MCF 10A (cell line): ENCODE measurements around the gene IL16. TPM values are rescaled to one million over a fixed set of nuclear protein-coding genes. Genes with fewer than 3 reads are reported as not detected.
"Not testable (repeated sequence)": the region's sequence is repeated elsewhere in the genome, so short reads cannot be mapped to it uniquely, and the experiment has no call there.

Source experiments
- BruUV-seq: library from RNA; stranded (reverse); fragments of 400-500 nt; replicated peaks from 2 replicates; lab custom pipeline; 2021; lab: Mats Ljungman, UMichigan
- CTCF ChIA-PET: fragments of 300-600 bp; sonication (Branson Sonifier 250); formaldehyde crosslinking; extraction: SDS; loops from one replicate; lab custom pipeline; 2021; ENCODE audit warnings: antibody characterized with exemption, inconsistent platforms; lab: Yijun Ruan, JAX
- POLR2A ChIA-PET: fragments of 300-600, 350-650 bp; sonication (Branson Sonifier 250); formaldehyde crosslinking; extraction: SDS; loops from one replicate; lab custom pipeline; 2020; ENCODE audit warnings: antibody characterized with exemption, inconsistent platforms; lab: Yijun Ruan, JAX
- DNase-seq: peaks from one replicate; pipeline ENCODE4 v3.0.0-alpha.2; 2018; ENCODE audit not compliant: unreplicated experiment
- H3K27ac Mint-ChIP-seq: one replicate; pipeline ENCODE4 v1.8.0; 2022; ENCODE audit warnings: mild to moderate bottlenecking, low read depth, mixed read lengths; ENCODE audit not compliant: unreplicated experiment
- H3K27me3 Mint-ChIP-seq: one replicate; pipeline ENCODE4 v1.8.0; 2022; ENCODE audit warnings: mixed read lengths; ENCODE audit not compliant: insufficient read depth, unreplicated experiment
- H3K36me3 Mint-ChIP-seq: one replicate; pipeline ENCODE4 v1.8.0; 2022; ENCODE audit warnings: mild to moderate bottlenecking, moderate library complexity, mixed read lengths; ENCODE audit not compliant: insufficient read depth, unreplicated experiment
- H3K4me1 Mint-ChIP-seq: one replicate; pipeline ENCODE4 v1.8.0; 2022; ENCODE audit warnings: mixed read lengths; ENCODE audit not compliant: insufficient read depth, unreplicated experiment
- H3K4me3 Mint-ChIP-seq: one replicate; pipeline ENCODE4 v1.8.0; 2022; ENCODE audit warnings: mild to moderate bottlenecking, moderate library complexity, mixed read lengths; ENCODE audit not compliant: unreplicated experiment
- H3K9me3 Mint-ChIP-seq: one replicate; pipeline ENCODE4 v1.8.0; 2022; ENCODE audit warnings: mixed read lengths; ENCODE audit not compliant: unreplicated experiment
- intact Hi-C: fragments of 100-400 bp; cut with micrococcal nuclease; formaldehyde crosslinking; loops from 2 replicates; pipeline ENCODE4 v1.14.1; 2022
- total RNA-seq: library from RNA; stranded (reverse); gene quantifications from 2 replicates; pipeline ENCODE4 v1.2.3, GENCODE V29; 2022
- TF ChIP-seq, protein P1 (sequence below): fragments of 200-600 bp; IDR thresholded peaks from one replicate; pipeline ENCODE4 v1.8.0; 2022; ENCODE audit warnings: antibody characterized with exemption, mild to moderate bottlenecking; ENCODE audit not compliant: unreplicated experiment

The IL16 gene
- total RNA-seq, 1 experiment from 2014 or later = 0.72 TPM

- DNase-seq = no peak
- Mint-ChIP-seq H3K27ac (peak overlapping the region; percentile 69), H3K27me3 (no peaks in the 10 kb centered on the region), H3K4me3 (no peak overlapping the region), H3K9me3 (no peaks in the 10 kb centered on the region), H3K36me3 (no peaks in the 10 kb centered on the region), H3K4me1 (peaks cover 49% of the 10 kb centered on the region)
- intact Hi-C loops = loop anchor here (5.0 kb wide), 1 partner anchor 244 kb away; no protein-coding TSS in a partner anchor
- POLR2A ChIA-PET = interaction anchor here (1.0 to 2.5 kb wide), 3 partner anchors 9 to 97 kb away, joined by 3 to 7 read pairs (median 6); no protein-coding TSS in a partner anchor
- no TSS peak for BruUV-seq
- CTCF ChIA-PET = interaction anchor here (0.6 to 18.4 kb wide), 6 partner anchors 13 to 531 kb away, joined by 3 to 271 read pairs (median 4); no protein-coding TSS in a partner anchor
- TF ChIP-seq, protein P1, sequence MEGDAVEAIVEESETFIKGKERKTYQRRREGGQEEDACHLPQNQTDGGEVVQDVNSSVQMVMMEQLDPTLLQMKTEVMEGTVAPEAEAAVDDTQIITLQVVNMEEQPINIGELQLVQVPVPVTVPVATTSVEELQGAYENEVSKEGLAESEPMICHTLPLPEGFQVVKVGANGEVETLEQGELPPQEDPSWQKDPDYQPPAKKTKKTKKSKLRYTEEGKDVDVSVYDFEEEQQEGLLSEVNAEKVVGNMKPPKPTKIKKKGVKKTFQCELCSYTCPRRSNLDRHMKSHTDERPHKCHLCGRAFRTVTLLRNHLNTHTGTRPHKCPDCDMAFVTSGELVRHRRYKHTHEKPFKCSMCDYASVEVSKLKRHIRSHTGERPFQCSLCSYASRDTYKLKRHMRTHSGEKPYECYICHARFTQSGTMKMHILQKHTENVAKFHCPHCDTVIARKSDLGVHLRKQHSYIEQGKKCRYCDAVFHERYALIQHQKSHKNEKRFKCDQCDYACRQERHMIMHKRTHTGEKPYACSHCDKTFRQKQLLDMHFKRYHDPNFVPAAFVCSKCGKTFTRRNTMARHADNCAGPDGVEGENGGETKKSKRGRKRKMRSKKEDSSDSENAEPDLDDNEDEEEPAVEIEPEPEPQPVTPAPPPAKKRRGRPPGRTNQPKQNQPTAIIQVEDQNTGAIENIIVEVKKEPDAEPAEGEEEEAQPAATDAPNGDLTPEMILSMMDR = no peak
Observed at GRCh38 chr15:81157939-81158223, 38.8 kb upstream of the IL16 start.

DNA sequence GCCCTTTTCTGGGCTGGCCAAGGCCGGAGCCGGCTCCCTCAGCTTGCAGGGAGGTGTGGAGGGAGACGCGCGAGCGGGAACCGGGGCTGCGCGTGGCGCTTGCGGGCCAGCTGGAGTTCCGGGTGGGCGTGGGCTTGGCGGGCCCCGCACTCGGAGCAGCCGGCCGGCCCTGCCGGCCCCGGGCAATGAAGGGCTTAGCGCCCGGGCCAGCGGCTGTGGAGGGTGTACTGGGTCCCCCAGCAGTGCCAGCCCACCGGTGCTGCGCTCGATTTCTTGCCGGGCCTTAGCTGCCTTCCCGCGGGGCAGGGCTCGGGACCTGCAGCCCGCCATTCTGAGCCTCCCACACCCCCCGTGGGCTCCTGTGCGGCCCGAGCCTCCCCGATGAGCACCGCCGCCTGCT is 38.1 kb upstream of the IL16 start:
- H3K27ac Mint-ChIP-seq, H3K4me3 Mint-ChIP-seq, H3K27me3 Mint-ChIP-seq, DNase-seq, H3K36me3 Mint-ChIP-seq, BruUV-seq, H3K9me3 Mint-ChIP-seq, POLR2A ChIA-PET: not testable (repeated sequence)
- H3K4me1 Mint-ChIP-seq = peaks cover 46% of the 10 kb centered on the region
- CTCF ChIA-PET = interaction anchor here (0.6 to 18.4 kb wide), 6 partner anchors 12 to 1129 kb away, joined by 3 to 271 read pairs (median 4); no protein-coding TSS in a partner anchor
- intact Hi-C loops = loop anchor here (5.0 kb wide), 1 partner anchor 244 kb away; no protein-coding TSS in a partner anchor

DNA sequence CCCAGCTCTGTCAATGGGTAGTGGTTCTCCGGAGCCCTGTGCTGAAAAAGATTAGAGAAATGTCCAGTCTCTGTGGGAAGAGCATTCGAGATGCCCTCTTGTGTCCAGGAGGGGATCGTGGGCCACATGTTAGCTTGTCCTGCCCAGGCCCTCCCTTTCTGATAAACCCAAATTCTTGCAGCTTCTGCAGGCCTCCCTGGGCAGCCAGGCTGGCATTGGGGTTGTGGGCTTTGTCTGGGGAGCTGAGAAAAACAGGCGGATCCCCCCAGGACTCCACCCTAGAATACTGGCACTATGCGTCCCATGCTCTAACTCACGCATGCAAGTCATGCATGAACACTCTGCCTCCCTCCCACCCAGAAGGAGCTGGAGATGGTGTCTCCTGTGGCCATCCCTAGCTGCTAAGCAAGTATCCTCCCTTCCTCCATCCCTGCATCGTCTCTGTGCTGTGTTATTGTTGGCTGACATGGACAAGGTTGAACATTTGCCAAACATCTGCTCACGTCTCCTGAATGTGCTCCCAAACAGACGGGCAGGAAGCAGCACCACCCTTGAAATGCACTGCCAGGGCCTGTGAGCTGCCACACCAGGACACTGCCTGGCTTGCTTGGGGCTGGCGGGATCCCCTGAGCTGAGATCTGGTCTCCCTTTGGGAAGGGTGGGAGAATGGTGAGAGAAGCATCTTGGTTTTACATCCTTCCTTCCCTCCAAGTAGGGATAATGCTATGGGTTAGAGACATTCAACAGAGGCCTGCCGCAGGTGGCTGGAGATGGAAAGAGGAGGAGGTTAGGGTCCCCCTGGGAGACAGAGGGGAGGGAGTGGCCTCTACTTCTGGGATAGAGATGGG is 36.1 kb upstream of the IL16 start:
- no TSS peak for BruUV-seq
- DNase-seq = peak; percentile 95
- POLR2A ChIA-PET = interaction anchor here (0.5 to 1.6 kb wide), 4 partner anchors 83 to 1018 kb away, joined by 3 to 5 read pairs (median 3); no protein-coding TSS in a partner anchor
- Mint-ChIP-seq H3K27me3 (no peaks in the 10 kb centered on the region), H3K36me3 (no peaks in the 10 kb centered on the region), H3K4me1 (peaks cover 51% of the 10 kb centered on the region), H3K4me3 (peak overlapping the region; percentile 11), H3K27ac (peak overlapping the region; percentile 11), H3K9me3 (no peaks in the 10 kb centered on the region)
- CTCF ChIA-PET = interaction anchor here (0.7 to 18.4 kb wide), 7 partner anchors 9 to 105 kb away, joined by 3 to 271 read pairs (median 6); no protein-coding TSS in a partner anchor
- intact Hi-C loops = loop anchor here (2.0 kb wide), 1 partner anchor 30 kb away; no protein-coding TSS in a partner anchor
- TF ChIP-seq, protein P1 = no peak

- H3K36me3 Mint-ChIP-seq = no peaks in the 10 kb centered on the region
- no peak for DNase-seq
- POLR2A ChIA-PET = interaction anchor here (0.7 to 1.0 kb wide), 2 partner anchors 82 to 102 kb away, joined by 3 to 5 read pairs; no protein-coding TSS in a partner anchor
Observed at GRCh38 chr15:81161160-81161673, 35.5 kb upstream of the IL16 start.

More at GRCh38 chr15:81161160-81161673, 35.5 kb upstream of the IL16 start:
- peak overlapping the region; percentile 11 for H3K27ac Mint-ChIP-seq
- intact Hi-C loops = loop anchor here (2.0 kb wide), 1 partner anchor 30 kb away; no protein-coding TSS in a partner anchor
- H3K27me3 Mint-ChIP-seq = no peaks in the 10 kb centered on the region
- H3K9me3 Mint-ChIP-seq = no peaks in the 10 kb centered on the region
- TF ChIP-seq, protein P1 = no peak
- CTCF ChIA-PET = interaction anchor here (0.7 to 18.4 kb wide), 5 partner anchors 8 to 183 kb away, joined by 4 to 271 read pairs (median 6); no protein-coding TSS in a partner anchor
- H3K4me1 Mint-ChIP-seq = peaks cover 46% of the 10 kb centered on the region
- peak overlapping the region; percentile 11 for H3K4me3 Mint-ChIP-seq
- no TSS peak for BruUV-seq
